ENCODE data around the gene YWHAE. TPM values are rescaled to one million over a fixed set of nuclear protein-coding genes. Genes with fewer than 3 reads are reported as not detected.

YWHAE gene
- total RNA-seq, 1 experiment from 2014 or later = 537 TPM

- H3K27me3 ChIP-seq (ENCODE audit: control insufficient read depth, insufficient read depth, low read length) = no peaks in the 10 kb centered on the region
- TF ChIP-seq REST (IDR thresholded peaks at IDR 0.05; ENCODE audit: insufficient read depth in 1 of 2, low read depth in 2 of 2, low read length in 1 of 2) = no peak
- TF ChIP-seq CTCF (IDR thresholded peaks at IDR 0.05) = no peak
- no peak for TF ChIP-seq POLR2AphosphoS5 (IDR thresholded peaks at IDR 0.05; ENCODE audit: low read depth, low read length)
- TF ChIP-seq TCF7L2 (IDR thresholded peaks at IDR 0.05; ENCODE audit: low read depth, low read length) = no peak
- no peak for TF ChIP-seq SIN3A (IDR thresholded peaks at IDR 0.05; ENCODE audit: borderline replicate concordance, insufficient read depth, low read depth, low read length)
- no peak overlapping the region for H3K27ac ChIP-seq (ENCODE audit: low read length)
- no peaks in the 10 kb centered on the region; the same call in 1 of the 2 replicates for H3K36me3 ChIP-seq (ENCODE audit: control insufficient read depth, insufficient read depth, low read length)
- POLR2A ChIA-PET = no interaction called here
- no peak for DNase-seq (ENCODE audit: low read depth, low spot score)
- no peak for ATAC-seq
- H3K9me3 ChIP-seq (ENCODE audit: control insufficient read depth, insufficient read depth, low read depth, low read length) = no peaks in the 10 kb centered on the region
- intact Hi-C loops (cut with micrococcal nuclease; ENCODE audit: unreplicated experiment) = no loop called here
- H3K4me3 ChIP-seq (ENCODE audit: low read depth in 2 of 2, low read length in 2 of 2) = no peak overlapping the region
- in situ Hi-C loops (cut with HindIII; ENCODE audit: low pct_unique_long_range_greater_than_20kb, low sequenced_read_pairs) = no loop called here
- CTCF ChIA-PET = no interaction called here
- peaks cover 41% of the 10 kb centered on the region for H3K4me1 ChIP-seq (ENCODE audit: control insufficient read depth, insufficient read depth, low read length)
- BruUV-seq (replicated peaks) = TSS peak; percentile 64
These were observed 25.4 kb downstream of the YWHAE start for GRCh38 chr17:1374431-1375177.

- no peak for TF ChIP-seq REST (IDR thresholded peaks at IDR 0.05; ENCODE audit: insufficient read depth in 1 of 2, low read depth in 2 of 2, low read length in 1 of 2)
- no peak for TF ChIP-seq SIN3A (IDR thresholded peaks at IDR 0.05; ENCODE audit: borderline replicate concordance, insufficient read depth, low read depth, low read length)
- no peak for TF ChIP-seq POLR2AphosphoS5 (IDR thresholded peaks at IDR 0.05; ENCODE audit: low read depth, low read length)
- no peak for TF ChIP-seq CTCF (IDR thresholded peaks at IDR 0.05)
- TF ChIP-seq TCF7L2 (IDR thresholded peaks at IDR 0.05; ENCODE audit: low read depth, low read length) = no peak
- POLR2A ChIA-PET = interaction anchor here (0.7 kb wide), 1 partner anchor 86 kb away, joined by 6 read pairs; no protein-coding TSS in a partner anchor
- Histone ChIP-seq H3K4me3 (ENCODE audit: low read depth in 2 of 2, low read length in 2 of 2) (no peak overlapping the region), H3K36me3 (ENCODE audit: control insufficient read depth, insufficient read depth, low read length) (no peaks in the 10 kb centered on the region; the same call in 1 of the 2 replicates), H3K4me1 (ENCODE audit: control insufficient read depth, insufficient read depth, low read length) (peaks cover 43% of the 10 kb centered on the region), H3K9me3 (ENCODE audit: control insufficient read depth, insufficient read depth, low read depth, low read length) (no peaks in the 10 kb centered on the region), H3K27ac (ENCODE audit: low read length) (no peak overlapping the region), H3K27me3 (ENCODE audit: control insufficient read depth, insufficient read depth, low read length) (no peaks in the 10 kb centered on the region)
- intact Hi-C loops (cut with micrococcal nuclease; ENCODE audit: unreplicated experiment) = no loop called here
- CTCF ChIA-PET = no interaction called here
- no peak for ATAC-seq
- no TSS peak for BruUV-seq (replicated peaks)
- DNase-seq (ENCODE audit: low read depth, low spot score) = no peak
- in situ Hi-C loops (cut with HindIII; ENCODE audit: low pct_unique_long_range_greater_than_20kb, low sequenced_read_pairs) = no loop called here
These were observed 26.2 kb downstream of the YWHAE start for GRCh38 chr17:1373707-1374237.

All from Panc1 (cell line).